Kidney epithelial cell (primary cell): Measurements from ENCODE around the gene HDGFL2. TPM values are rescaled to one million over a fixed set of nuclear protein-coding genes. Genes with fewer than 3 reads are reported as not detected.

Source experiments
- DNase-seq: peaks from one replicate; pipeline ENCODE4 v3.0.0-alpha.2; 2010; ENCODE audit warnings: low read depth
- H3K27me3 ChIP-seq: 2 replicates; pipeline ENCODE4 v1.6.0; 2011; ENCODE audit warnings: low read length; ENCODE audit not compliant: control insufficient read depth, insufficient read depth
- H3K36me3 ChIP-seq: 2 replicates; pipeline ENCODE4 v1.5.1; 2011; ENCODE audit warnings: low read length; ENCODE audit not compliant: control insufficient read depth, insufficient read depth
- H3K4me3 ChIP-seq: 2 replicates; pipeline ENCODE4 v1.5.1; 2011; ENCODE audit warnings: low read depth, mild to moderate bottlenecking, control low read depth, low read length
- total RNA-seq: library from RNA; depleted of rRNA; stranded (reverse); fragments of >200 nt; gene quantifications from 2 replicates; pipeline ENCODE4 v1.2.3, GENCODE V29; 2015
- TF ChIP-seq, protein P1 (sequence below): IDR thresholded peaks from 2 replicates; pipeline ENCODE4 v1.5.1; 2011; ENCODE audit warnings: mild to moderate bottlenecking, moderate library complexity, low read length, control low read depth, inconsistent platforms; ENCODE audit not compliant: insufficient read depth, poor library complexity, severe bottlenecking

HDGFL2 gene
- total RNA-seq, 1 donor from 2014 or later, result 82.0 TPM

- Histone ChIP-seq H3K36me3 (no peaks in the 10 kb centered on the region), H3K4me3 (no peak overlapping the region)
These were observed 28.9 kb upstream of the HDGFL2 start for GRCh38 chr19:4443188-4443587.

DNA sequence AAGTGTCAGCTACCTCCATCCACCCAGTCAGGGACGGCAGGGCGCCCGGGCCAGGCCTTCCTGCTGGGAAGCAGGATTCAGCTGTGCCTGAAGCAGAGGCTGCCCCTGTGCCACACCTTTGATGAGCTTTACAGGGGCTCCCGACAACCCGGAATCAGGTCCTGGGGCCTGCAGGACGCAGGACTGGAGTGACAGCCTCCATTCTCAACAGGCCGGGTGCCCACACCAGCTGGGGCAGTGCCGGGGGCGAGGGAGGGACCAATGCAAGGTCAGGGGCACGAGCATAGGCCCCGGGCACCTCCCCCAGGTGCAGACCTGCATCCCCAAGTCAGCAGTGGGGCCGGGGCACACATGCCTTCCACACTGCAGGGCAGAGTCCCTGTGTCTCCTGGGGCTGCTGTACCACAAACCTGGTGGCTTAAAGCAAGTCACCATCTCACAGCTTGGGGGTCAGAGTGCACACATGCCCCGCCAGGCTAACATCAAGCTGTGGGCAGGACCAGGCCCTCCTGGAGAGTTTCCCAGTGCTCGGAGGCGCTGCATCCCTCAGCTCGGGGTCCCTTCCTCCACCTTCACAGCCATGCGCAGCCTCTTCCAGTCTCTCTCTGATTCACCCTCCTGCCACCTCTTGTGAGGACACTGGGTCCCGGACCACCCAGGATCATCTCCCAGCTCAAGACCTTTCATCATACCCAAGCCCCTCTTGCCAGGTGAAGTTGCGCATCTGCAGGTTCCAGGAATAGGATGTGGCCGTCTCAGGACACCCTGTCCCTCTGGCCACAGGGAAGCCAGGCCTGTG lies 27.9 kb upstream of the HDGFL2 start:
- Histone ChIP-seq H3K4me3 (no peak overlapping the region), H3K27me3 (no peaks in the 10 kb centered on the region), H3K36me3 (no peaks in the 10 kb centered on the region)
- no peak for DNase-seq
- TF ChIP-seq, protein P1, sequence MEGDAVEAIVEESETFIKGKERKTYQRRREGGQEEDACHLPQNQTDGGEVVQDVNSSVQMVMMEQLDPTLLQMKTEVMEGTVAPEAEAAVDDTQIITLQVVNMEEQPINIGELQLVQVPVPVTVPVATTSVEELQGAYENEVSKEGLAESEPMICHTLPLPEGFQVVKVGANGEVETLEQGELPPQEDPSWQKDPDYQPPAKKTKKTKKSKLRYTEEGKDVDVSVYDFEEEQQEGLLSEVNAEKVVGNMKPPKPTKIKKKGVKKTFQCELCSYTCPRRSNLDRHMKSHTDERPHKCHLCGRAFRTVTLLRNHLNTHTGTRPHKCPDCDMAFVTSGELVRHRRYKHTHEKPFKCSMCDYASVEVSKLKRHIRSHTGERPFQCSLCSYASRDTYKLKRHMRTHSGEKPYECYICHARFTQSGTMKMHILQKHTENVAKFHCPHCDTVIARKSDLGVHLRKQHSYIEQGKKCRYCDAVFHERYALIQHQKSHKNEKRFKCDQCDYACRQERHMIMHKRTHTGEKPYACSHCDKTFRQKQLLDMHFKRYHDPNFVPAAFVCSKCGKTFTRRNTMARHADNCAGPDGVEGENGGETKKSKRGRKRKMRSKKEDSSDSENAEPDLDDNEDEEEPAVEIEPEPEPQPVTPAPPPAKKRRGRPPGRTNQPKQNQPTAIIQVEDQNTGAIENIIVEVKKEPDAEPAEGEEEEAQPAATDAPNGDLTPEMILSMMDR, result no peak

More at GRCh38 chr19:4443188-4443587, 28.9 kb upstream of the HDGFL2 start:
- DNase-seq, result no peak
- TF ChIP-seq, protein P1, result no peak
- no peaks in the 10 kb centered on the region for H3K27me3 ChIP-seq

- no peaks in the 10 kb centered on the region for H3K36me3 ChIP-seq
- TF ChIP-seq, protein P1, result no peak
- H3K27me3 ChIP-seq, result no peaks in the 10 kb centered on the region
- H3K4me3 ChIP-seq, result no peak overlapping the region
- DNase-seq, result no peak
These were observed 27.0 kb upstream of the HDGFL2 start for GRCh38 chr19:4444765-4445741.

DNA sequence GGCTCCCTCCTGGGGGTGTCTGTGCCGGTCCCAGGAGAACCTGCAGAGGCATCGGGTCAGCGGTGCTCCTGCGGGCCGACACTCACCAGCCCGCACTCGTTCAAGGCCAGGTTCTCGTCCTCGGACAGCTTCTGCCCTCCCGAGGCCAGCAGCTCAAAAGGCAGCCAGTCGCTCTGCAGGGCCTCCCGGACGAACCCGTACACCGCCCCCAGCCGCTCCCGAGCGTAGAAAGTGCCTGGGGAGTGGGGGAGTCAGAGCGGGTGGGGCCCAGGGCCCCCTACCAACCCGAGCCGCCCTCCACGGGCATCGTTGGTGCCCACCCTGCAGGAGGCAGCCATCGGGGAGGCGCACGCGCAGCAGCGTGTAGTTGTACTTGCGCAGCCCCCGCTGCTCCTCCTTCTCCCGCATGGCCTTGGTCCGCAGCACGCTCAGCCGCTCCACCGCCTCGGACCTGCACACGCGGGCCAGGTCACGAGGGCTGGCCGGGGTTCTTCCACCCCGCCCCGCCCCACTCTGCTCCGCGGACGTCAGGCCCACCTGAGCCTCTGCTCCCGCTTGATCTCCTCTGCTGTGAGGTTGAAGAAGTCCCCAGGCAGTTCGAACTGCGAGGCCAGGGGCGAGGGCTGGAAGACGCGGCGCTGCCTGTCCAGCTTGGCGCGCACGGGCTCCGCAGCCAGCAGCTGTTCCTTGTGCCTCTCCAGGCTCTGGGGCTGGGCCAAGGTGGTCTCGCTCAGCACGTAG lies 26.0 kb upstream of the HDGFL2 start:
- DNase-seq, result no peak
- Histone ChIP-seq H3K4me3 (no peak overlapping the region), H3K36me3 (no peaks in the 10 kb centered on the region), H3K27me3 (no peaks in the 10 kb centered on the region)
- TF ChIP-seq, protein P1, result no peak

GRCh38 chr19:4446704-4447200 lies 25.3 kb upstream of the HDGFL2 start:
- DNase-seq, result no peak
- Histone ChIP-seq H3K27me3 (no peaks in the 10 kb centered on the region), H3K36me3 (no peaks in the 10 kb centered on the region), H3K4me3 (no peak overlapping the region)
- TF ChIP-seq, protein P1, result no peak
